H9 (cell line): ENCODE data around the gene GMPS. TPM values are rescaled to one million over a fixed set of nuclear protein-coding genes. Genes with fewer than 3 reads are reported as not detected.
"Not testable (repeated sequence)": the region's sequence is repeated elsewhere in the genome, so short reads cannot be mapped to it uniquely, and the experiment has no call there.

Experiments
- DNase-seq: peaks from one replicate; pipeline ENCODE4 v3.0.0-alpha.2; 2017
- H2AFZ ChIP-seq: one replicate; pipeline ENCODE4 v1.6.1; 2013; ENCODE audit warnings: mild to moderate bottlenecking, low read length, control low read depth, moderate library complexity
- H2AK5ac ChIP-seq: 2 replicates; pipeline ENCODE4 v1.6.1; 2013; ENCODE audit warnings: low read length, control low read depth, mixed read lengths; ENCODE audit not compliant: insufficient read length
- H2BK120ac ChIP-seq: one replicate; pipeline ENCODE4 v1.6.1; 2013; ENCODE audit warnings: low read depth, mild to moderate bottlenecking, low read length, control low read depth, inconsistent platforms; ENCODE audit not compliant: poor library complexity, severe bottlenecking
- H2BK12ac ChIP-seq: 2 replicates; pipeline ENCODE4 v1.6.1; 2013; ENCODE audit warnings: low read length, control low read depth, mixed read lengths, low read depth; ENCODE audit not compliant: insufficient read length
- H2BK15ac ChIP-seq: 2 replicates; pipeline ENCODE4 v1.6.1; 2013; ENCODE audit warnings: low read depth, low read length, control low read depth
- H2BK20ac ChIP-seq: one replicate; pipeline ENCODE4 v1.6.1; 2013; ENCODE audit warnings: low read depth, mild to moderate bottlenecking, low read length, control low read depth, inconsistent platforms; ENCODE audit not compliant: poor library complexity, severe bottlenecking
- H2BK5ac ChIP-seq: 2 replicates; pipeline ENCODE4 v1.6.1; 2013; ENCODE audit warnings: low read length, control low read depth, mixed read lengths; ENCODE audit not compliant: insufficient read length
- H3K14ac ChIP-seq: 2 replicates; pipeline ENCODE4 v1.6.1; 2013; ENCODE audit warnings: low read length, control low read depth; ENCODE audit not compliant: insufficient read depth
- H3K18ac ChIP-seq: 2 replicates; pipeline ENCODE4 v1.6.1; 2013; ENCODE audit warnings: low read depth, mild to moderate bottlenecking, mixed read lengths, low read length, control low read depth; ENCODE audit not compliant: insufficient read length
- H3K23ac ChIP-seq: 2 replicates; pipeline ENCODE4 v1.6.1; 2013; ENCODE audit warnings: low read length, control low read depth, mixed read lengths, low read depth; ENCODE audit not compliant: insufficient read length
- H3K23me2 ChIP-seq: 2 replicates; pipeline ENCODE4 v1.6.1; 2013; ENCODE audit warnings: low read depth, mild to moderate bottlenecking, mixed read lengths, low read length, control low read depth; ENCODE audit not compliant: insufficient read length, poor library complexity, severe bottlenecking
- H3K27ac ChIP-seq: 2 replicates; pipeline ENCODE4 v1.5.1; 2013; ENCODE audit warnings: low read length, control low read depth, mixed read lengths, low read depth; ENCODE audit not compliant: insufficient read length
- H3K27me3 ChIP-seq: 2 replicates; pipeline ENCODE4 v1.6.1; 2013; ENCODE audit warnings: low read length, control low read depth, inconsistent platforms; ENCODE audit not compliant: insufficient read depth
- H3K4ac ChIP-seq: 2 replicates; pipeline ENCODE4 v1.6.1; 2013; ENCODE audit warnings: low read depth, mild to moderate bottlenecking, control low read depth, inconsistent platforms, low read length, moderate library complexity
- H3K4me1 ChIP-seq: 2 replicates; pipeline ENCODE4 v1.6.1; 2013; ENCODE audit warnings: low read length, control low read depth, inconsistent platforms; ENCODE audit not compliant: insufficient read depth
- H3K4me2 ChIP-seq: 2 replicates; pipeline ENCODE4 v1.6.1; 2013; ENCODE audit warnings: low read length, control low read depth, mixed read lengths; ENCODE audit not compliant: insufficient read length, insufficient read depth
- H3K56ac ChIP-seq: 2 replicates; pipeline ENCODE4 v1.6.1; 2013; ENCODE audit warnings: low read depth, mild to moderate bottlenecking, mixed read lengths, low read length, control low read depth; ENCODE audit not compliant: insufficient read length
- H3K79me1 ChIP-seq: 2 replicates; pipeline ENCODE4 v1.6.1; 2013; ENCODE audit warnings: low read depth, mild to moderate bottlenecking, moderate library complexity, low read length, control low read depth, inconsistent platforms; ENCODE audit not compliant: insufficient read depth, poor library complexity, severe bottlenecking
- H3K79me2 ChIP-seq: 2 replicates; pipeline ENCODE4 v1.6.1; 2013; ENCODE audit warnings: low read length, control low read depth, inconsistent platforms; ENCODE audit not compliant: insufficient read depth
- H3K9ac ChIP-seq: 2 replicates; pipeline ENCODE4 v1.6.1; 2013; ENCODE audit warnings: low read length, control low read depth, mixed read lengths; ENCODE audit not compliant: insufficient read length; ENCODE audit errors: extremely low read depth
- H3K9me3 ChIP-seq: one replicate; pipeline ENCODE4 v1.6.1; 2013; ENCODE audit warnings: low read depth, low read length, inconsistent platforms; ENCODE audit not compliant: control insufficient read depth
- H3T11ph ChIP-seq: one replicate; pipeline ENCODE4 v1.6.1; 2013; ENCODE audit warnings: mild to moderate bottlenecking, low read length, control low read depth, inconsistent platforms
- H4K20me1 ChIP-seq: one replicate; pipeline ENCODE4 v1.6.1; 2013; ENCODE audit not compliant: control insufficient read depth, insufficient read length, insufficient read depth
- H4K5ac ChIP-seq: 2 replicates; pipeline ENCODE4 v1.6.1; 2013; ENCODE audit warnings: low read depth, mild to moderate bottlenecking, mixed read lengths, low read length, control low read depth; ENCODE audit not compliant: insufficient read length
- H4K8ac ChIP-seq: replicated peaks from 2 replicates; pipeline ENCODE4 v1.6.1; 2013; ENCODE audit warnings: low read length, control low read depth, mixed read lengths, low read depth; ENCODE audit not compliant: insufficient read length
- H4K91ac ChIP-seq: 2 replicates; pipeline ENCODE4 v1.6.1; 2013; ENCODE audit warnings: low read depth, mild to moderate bottlenecking, moderate library complexity, mixed read lengths, low read length, control low read depth; ENCODE audit not compliant: insufficient read length
- H3K27ac Mint-ChIP-seq, 3 experiments: 2 replicates in 2 of 3; 3 replicates in 1 of 3; pipeline ENCODE4 v1.8.0; 2020 to 2021; ENCODE audit warnings: mixed read lengths in 3 of 3, mild to moderate bottlenecking in 1 of 3, moderate library complexity in 1 of 3
- H3K27me3 Mint-ChIP-seq: 2 replicates; pipeline ENCODE4 v1.8.0; 2021; ENCODE audit warnings: low read depth, mild to moderate bottlenecking, moderate library complexity, mixed read lengths
- H3K36me3 Mint-ChIP-seq, 3 experiments: 2 replicates in 2 of 3; 3 replicates in 1 of 3; pipeline ENCODE4 v1.8.0; 2020 to 2021; ENCODE audit warnings: low read depth in 3 of 3, mixed read lengths in 3 of 3; ENCODE audit not compliant: insufficient read depth in 1 of 3
- H3K4me1 Mint-ChIP-seq, 2 experiments: 2 replicates each; pipeline ENCODE4 v1.8.0; 2020; ENCODE audit warnings: mixed read lengths in 2 of 2
- H3K4me3 Mint-ChIP-seq, 2 experiments: 2 replicates in 1 of 2; 3 replicates in 1 of 2; pipeline ENCODE4 v1.8.0; 2020 to 2021; ENCODE audit warnings: mild to moderate bottlenecking in 2 of 2, mixed read lengths in 2 of 2, moderate library complexity in 1 of 2
- H3K9me3 Mint-ChIP-seq, 2 experiments: 2 replicates in 1 of 2; 3 replicates in 1 of 2; pipeline ENCODE4 v1.8.0; 2020; ENCODE audit warnings: mild to moderate bottlenecking in 2 of 2, mixed read lengths in 2 of 2, moderate library complexity in 1 of 2
- WGBS: extraction: QIAGEN DNeasy Blood & Tissue Kit; methylation state at CpG from one replicate; pipeline ENCODE4 v1.1.7; 2013; ENCODE audit warnings: missing lambda C conversion rate, low lambda C conversion rate, mixed read lengths; ENCODE audit not compliant: insufficient read length; ENCODE audit errors: extremely low coverage; 5-methylcytosine and 5-hydroxymethylcytosine counted together
- total RNA-seq: library from RNA; stranded (reverse); gene quantifications from 2 replicates; pipeline ENCODE4 v1.2.1, GENCODE V29; 2021
- TF ChIP-seq, protein P1 (sequence below): fragments of 200-600 bp; sonication (generic); conservative IDR thresholded peaks from 3 replicates; pipeline ENCODE4 v1.8.0; 2021; ENCODE audit warnings: antibody characterized with exemption, mild to moderate bottlenecking

The GMPS gene
- total RNA-seq, 1 experiment from 2014 or later: 142 TPM

DNA sequence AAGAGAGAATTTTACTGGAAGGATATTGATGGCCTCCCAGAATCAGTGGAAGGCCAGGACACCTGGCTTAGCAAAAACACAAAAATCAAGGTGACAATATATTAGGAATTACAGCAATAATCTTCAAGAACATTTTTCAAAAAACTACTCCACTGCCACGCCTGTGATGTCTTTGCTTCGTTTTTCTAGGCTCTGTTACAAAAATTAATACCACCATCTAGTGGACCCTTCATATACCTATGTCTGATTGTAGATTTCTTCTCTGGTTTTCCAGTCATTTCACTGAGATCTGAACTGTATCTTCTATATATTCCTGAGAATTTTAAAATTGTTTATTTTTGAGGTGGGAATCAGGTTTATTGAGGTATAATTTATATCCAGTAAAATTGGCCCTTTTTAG lies 10.6 kb upstream of the GMPS start:
- Mint-ChIP-seq H3K4me1 (peaks cover 1 to 2% of the 10 kb centered on the region in 2 experiments), H3K27ac (no peak overlapping the region), H3K9me3 (peaks cover 3 to 4% of the 10 kb centered on the region in 2 experiments; a peak in 3 of 5 replicates), H3K27me3 (peaks cover 7% of the 10 kb centered on the region), H3K4me3 (no peak overlapping the region), H3K36me3 (peaks cover 0 to 5% (median 0%) of the 10 kb centered on the region in 3 experiments; a peak in 2 of 7 replicates)
- DNase-seq: no peak
- no peak overlapping the region for H2AFZ ChIP-seq
- no peak overlapping the region for H3K27ac ChIP-seq
- no peak overlapping the region for H2BK15ac ChIP-seq
- no peaks in the 10 kb centered on the region for H4K20me1 ChIP-seq
- no peak overlapping the region for H4K91ac ChIP-seq
- no peak overlapping the region for H2BK12ac ChIP-seq
- no peak overlapping the region for H4K5ac ChIP-seq
- no peak overlapping the region for H2AK5ac ChIP-seq
- H3K4me1 ChIP-seq: no peaks in the 10 kb centered on the region
- no peak overlapping the region for H2BK120ac ChIP-seq
- WGBS: no CpG with 5 or more reads among the region's 2 CpGs
- H2BK20ac ChIP-seq: no peak overlapping the region
- no peaks in the 10 kb centered on the region for H3K9me3 ChIP-seq
- H3K18ac ChIP-seq: no peak overlapping the region
- no peak overlapping the region for H3K9ac ChIP-seq
- H3K27me3 ChIP-seq: no peaks in the 10 kb centered on the region
- H2BK5ac ChIP-seq: no peak overlapping the region
- H3K79me2 ChIP-seq: no peaks in the 10 kb centered on the region
- TF ChIP-seq, protein P1, sequence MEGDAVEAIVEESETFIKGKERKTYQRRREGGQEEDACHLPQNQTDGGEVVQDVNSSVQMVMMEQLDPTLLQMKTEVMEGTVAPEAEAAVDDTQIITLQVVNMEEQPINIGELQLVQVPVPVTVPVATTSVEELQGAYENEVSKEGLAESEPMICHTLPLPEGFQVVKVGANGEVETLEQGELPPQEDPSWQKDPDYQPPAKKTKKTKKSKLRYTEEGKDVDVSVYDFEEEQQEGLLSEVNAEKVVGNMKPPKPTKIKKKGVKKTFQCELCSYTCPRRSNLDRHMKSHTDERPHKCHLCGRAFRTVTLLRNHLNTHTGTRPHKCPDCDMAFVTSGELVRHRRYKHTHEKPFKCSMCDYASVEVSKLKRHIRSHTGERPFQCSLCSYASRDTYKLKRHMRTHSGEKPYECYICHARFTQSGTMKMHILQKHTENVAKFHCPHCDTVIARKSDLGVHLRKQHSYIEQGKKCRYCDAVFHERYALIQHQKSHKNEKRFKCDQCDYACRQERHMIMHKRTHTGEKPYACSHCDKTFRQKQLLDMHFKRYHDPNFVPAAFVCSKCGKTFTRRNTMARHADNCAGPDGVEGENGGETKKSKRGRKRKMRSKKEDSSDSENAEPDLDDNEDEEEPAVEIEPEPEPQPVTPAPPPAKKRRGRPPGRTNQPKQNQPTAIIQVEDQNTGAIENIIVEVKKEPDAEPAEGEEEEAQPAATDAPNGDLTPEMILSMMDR: 0 out of 3 replicates have a peak, but pooled peaks have one; percentile 12
- no peak overlapping the region for H4K8ac ChIP-seq
- no peak overlapping the region for H3T11ph ChIP-seq
- no peak overlapping the region for H3K56ac ChIP-seq
- H3K23me2 ChIP-seq: peaks cover 4% of the 10 kb centered on the region
- H3K79me1 ChIP-seq: no peaks in the 10 kb centered on the region
- H3K23ac ChIP-seq: no peak overlapping the region
- no peak overlapping the region for H3K4me2 ChIP-seq
- H3K4ac ChIP-seq: no peak overlapping the region
- no peak overlapping the region for H3K14ac ChIP-seq

DNA sequence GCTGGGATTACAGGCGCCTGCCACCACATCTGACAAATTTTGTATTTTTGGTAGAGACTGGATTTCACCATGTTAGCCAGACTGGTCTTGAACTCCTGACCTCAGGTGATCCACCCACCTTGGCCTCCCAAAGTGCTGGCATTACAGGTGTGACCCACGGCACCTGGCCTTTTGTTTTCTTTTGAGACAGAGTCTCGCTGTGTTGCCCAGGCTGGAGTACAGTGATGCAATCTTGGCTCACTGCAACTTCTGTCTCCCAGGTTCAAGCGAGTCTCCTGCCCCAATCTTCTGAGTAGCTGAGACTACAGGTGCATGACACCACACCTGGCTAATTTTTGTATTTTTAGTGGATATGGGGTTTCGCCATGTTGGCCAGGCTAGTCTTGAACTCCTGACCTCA lies 10.0 kb upstream of the GMPS start:
- H3K27me3 Mint-ChIP-seq, H3K4me3 Mint-ChIP-seq: not testable (repeated sequence)
- no CpG with 5 or more reads among the region's 5 CpGs for WGBS

More for the DNA sequence above, 10.0 kb upstream of the GMPS start:
- H2BK120ac ChIP-seq, H3K4me1 Mint-ChIP-seq, H3K9me3 Mint-ChIP-seq, H3T11ph ChIP-seq, H2BK5ac ChIP-seq, H3K14ac ChIP-seq, H4K91ac ChIP-seq, H3K79me1 ChIP-seq, H3K4ac ChIP-seq, H4K5ac ChIP-seq, H3K79me2 ChIP-seq, H3K9me3 ChIP-seq, H3K4me2 ChIP-seq, H3K27me3 ChIP-seq, H3K23ac ChIP-seq, H3K27ac Mint-ChIP-seq, H2BK12ac ChIP-seq, DNase-seq, H3K27ac ChIP-seq, H3K36me3 Mint-ChIP-seq, H3K9ac ChIP-seq, H3K18ac ChIP-seq, H3K4me1 ChIP-seq, H3K56ac ChIP-seq, H2BK15ac ChIP-seq, H4K20me1 ChIP-seq, H4K8ac ChIP-seq, H2AK5ac ChIP-seq, H3K23me2 ChIP-seq, H2BK20ac ChIP-seq, H2AFZ ChIP-seq: not testable (repeated sequence)
